Stimulated activated CD8-positive, alpha-beta memory T cell treated with anti-CD3 and anti-CD28 coated beads, Interleukin-7, amount 100 ng/mL, for 1 hour (primary cell): Measurements from ENCODE around the gene SRGN.
"Not testable (repeated sequence)": the region's sequence is repeated elsewhere in the genome, so short reads cannot be mapped to it uniquely, and the experiment has no call there.

Experiments
- DNase-seq, 2 donors: peaks; one replicate each; pipeline ENCODE4 v3.0.0-alpha.2; 2020; ENCODE audit warnings: low read depth in 2 of 2

Gene SRGN

GRCh38 chr10:69141304-69141703 lies 53.4 kb downstream of the SRGN start:
- no peak for DNase-seq

GRCh38 chr10:69142074-69142473 lies 54.2 kb downstream of the SRGN start:
- not testable (repeated sequence) for DNase-seq

GRCh38 chr10:69142983-69143382 lies 55.1 kb downstream of the SRGN start:
- no peak for DNase-seq

- no peak for DNase-seq
These were observed 57.4 kb downstream of the SRGN start for GRCh38 chr10:69145329-69145728.

- no peak for DNase-seq
These were observed 58.0 kb downstream of the SRGN start for GRCh38 chr10:69145864-69146263.

- DNase-seq = no peak
These were observed 58.9 kb downstream of the SRGN start for GRCh38 chr10:69146759-69147158.

- DNase-seq = no peak
These were observed 64.1 kb downstream of the SRGN start for GRCh38 chr10:69151984-69152383.

- no peak for DNase-seq
These were observed 65.3 kb downstream of the SRGN start for GRCh38 chr10:69153227-69153626.
